SH-SY5Y (cell line): Measurements from ENCODE around the gene SLC24A5.

Experiments
- GATA2 ChIP-seq: IDR thresholded peaks from 2 replicates; pipeline ENCODE4 v1.6.1; 2011; ENCODE audit warnings: mild to moderate bottlenecking, low read depth, low read length
- GATA3 ChIP-seq: IDR thresholded peaks from 2 replicates; pipeline ENCODE4 v1.6.1; 2011; ENCODE audit warnings: low read depth, mild to moderate bottlenecking, low read length, moderate library complexity

- TF ChIP-seq GATA3 (no peak), GATA2 (no peak)
Observed at GRCh38 chr15:48089702-48090101, 31.1 kb upstream of the SLC24A5 start.
